ENCODE measurements around the gene MCTP2. TPM values are rescaled to one million over a fixed set of nuclear protein-coding genes. Genes with fewer than 3 reads are reported as not detected.

MCTP2 gene
- total RNA-seq, 1 donor from 2014 or later: 54.2 TPM

GRCh38 chr15:94412979-94413746, 181.8 kb downstream of the MCTP2 start:
- ChIA-PET POLR2A (interaction anchor here (0.6 to 1.0 kb wide), 2 partner anchors 15 to 89 kb away, joined by 3 to 5 read pairs; no protein-coding TSS in a partner anchor), CTCF (interaction anchor here (1.0 to 1.5 kb wide), 4 partner anchors 12 to 257 kb away, joined by 3 to 10 read pairs (median 4); no protein-coding TSS in a partner anchor)
- peak; percentile 65 for ATAC-seq (ENCODE audit: low read depth)
- H3K9me3 Mint-ChIP-seq: no peaks in the 10 kb centered on the region
- H3K27me3 Mint-ChIP-seq: no peaks in the 10 kb centered on the region
- no peak for TF ChIP-seq CTCF (IDR thresholded peaks at IDR 0.05)
- H3K36me3 Mint-ChIP-seq (ENCODE audit: low read depth): peaks cover 43% of the 10 kb centered on the region
- no peak overlapping the region for H3K4me3 Mint-ChIP-seq
- intact Hi-C loops (cut with micrococcal nuclease): no loop called here
- peaks cover 9% of the 10 kb centered on the region for H3K4me1 Mint-ChIP-seq
- no peak overlapping the region for H3K27ac Mint-ChIP-seq
- no peak for DNase-seq

- peaks cover 42% of the 10 kb centered on the region for H3K36me3 Mint-ChIP-seq (ENCODE audit: low read depth)
- intact Hi-C loops (cut with micrococcal nuclease): no loop called here
- H3K27ac Mint-ChIP-seq: no peak overlapping the region
- POLR2A ChIA-PET: no interaction called here
- no peaks in the 10 kb centered on the region for H3K9me3 Mint-ChIP-seq
- H3K4me3 Mint-ChIP-seq: no peak overlapping the region
- peaks cover 9% of the 10 kb centered on the region for H3K4me1 Mint-ChIP-seq
- no peak for ATAC-seq (ENCODE audit: low read depth)
- no peak for TF ChIP-seq CTCF (IDR thresholded peaks at IDR 0.05)
- no peak for DNase-seq
- CTCF ChIA-PET: no interaction called here
- H3K27me3 Mint-ChIP-seq: no peaks in the 10 kb centered on the region
Observed at GRCh38 chr15:94414916-94415315, 183.6 kb downstream of the MCTP2 start.

DNA sequence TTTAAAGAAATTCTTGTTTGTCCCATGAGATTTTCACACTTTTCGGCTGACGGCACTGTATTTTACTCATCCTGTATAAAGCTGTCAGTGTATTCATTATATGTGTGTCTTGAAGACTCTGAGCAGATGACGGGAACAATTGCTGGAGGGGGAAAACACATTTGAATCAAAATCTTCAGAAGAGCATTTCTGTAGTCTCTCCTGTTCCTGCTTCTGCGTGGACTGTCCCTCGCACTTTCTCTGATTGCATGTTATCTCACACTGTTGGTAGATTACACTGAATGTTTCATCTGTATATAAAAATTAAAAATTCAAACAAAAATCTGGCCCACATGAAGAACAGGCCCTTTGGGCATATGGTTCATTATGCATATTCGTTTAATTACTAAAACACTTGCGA, 184.9 kb downstream of the MCTP2 start:
- H3K27me3 Mint-ChIP-seq: no peaks in the 10 kb centered on the region
- POLR2A ChIA-PET: interaction anchor here (0.7 kb wide), 1 partner anchor 380 kb away, joined by 3 read pairs; no protein-coding TSS in a partner anchor
- intact Hi-C loops (cut with micrococcal nuclease): no loop called here
- peaks cover 43% of the 10 kb centered on the region for H3K36me3 Mint-ChIP-seq (ENCODE audit: low read depth)
- no peak for ATAC-seq (ENCODE audit: low read depth)
- DNase-seq: no peak
- H3K4me1 Mint-ChIP-seq: peaks cover 9% of the 10 kb centered on the region
- TF ChIP-seq CTCF (IDR thresholded peaks at IDR 0.05): no peak
- H3K4me3 Mint-ChIP-seq: no peak overlapping the region
- H3K9me3 Mint-ChIP-seq: no peaks in the 10 kb centered on the region
- H3K27ac Mint-ChIP-seq: no peak overlapping the region
- CTCF ChIA-PET: interaction anchor here (1.0 kb wide), 1 partner anchor 251 kb away, joined by 4 read pairs; no protein-coding TSS in a partner anchor

- ATAC-seq (ENCODE audit: low read depth) (no peak), DNase-seq (no peak)
- intact Hi-C loops (cut with micrococcal nuclease): no loop called here
- Mint-ChIP-seq H3K4me3 (no peak overlapping the region), H3K27me3 (no peaks in the 10 kb centered on the region), H3K4me1 (peaks cover 9% of the 10 kb centered on the region), H3K36me3 (ENCODE audit: low read depth) (peaks cover 49% of the 10 kb centered on the region), H3K9me3 (no peaks in the 10 kb centered on the region), H3K27ac (no peak overlapping the region)
- ChIA-PET POLR2A (no interaction called here), CTCF (interaction anchor here (1.0 kb wide), 1 partner anchor 252 kb away, joined by 4 read pairs; no protein-coding TSS in a partner anchor)
- TF ChIP-seq CTCF (IDR thresholded peaks at IDR 0.05): no peak
Observed at GRCh38 chr15:94416820-94417219, 185.5 kb downstream of the MCTP2 start.

DNA sequence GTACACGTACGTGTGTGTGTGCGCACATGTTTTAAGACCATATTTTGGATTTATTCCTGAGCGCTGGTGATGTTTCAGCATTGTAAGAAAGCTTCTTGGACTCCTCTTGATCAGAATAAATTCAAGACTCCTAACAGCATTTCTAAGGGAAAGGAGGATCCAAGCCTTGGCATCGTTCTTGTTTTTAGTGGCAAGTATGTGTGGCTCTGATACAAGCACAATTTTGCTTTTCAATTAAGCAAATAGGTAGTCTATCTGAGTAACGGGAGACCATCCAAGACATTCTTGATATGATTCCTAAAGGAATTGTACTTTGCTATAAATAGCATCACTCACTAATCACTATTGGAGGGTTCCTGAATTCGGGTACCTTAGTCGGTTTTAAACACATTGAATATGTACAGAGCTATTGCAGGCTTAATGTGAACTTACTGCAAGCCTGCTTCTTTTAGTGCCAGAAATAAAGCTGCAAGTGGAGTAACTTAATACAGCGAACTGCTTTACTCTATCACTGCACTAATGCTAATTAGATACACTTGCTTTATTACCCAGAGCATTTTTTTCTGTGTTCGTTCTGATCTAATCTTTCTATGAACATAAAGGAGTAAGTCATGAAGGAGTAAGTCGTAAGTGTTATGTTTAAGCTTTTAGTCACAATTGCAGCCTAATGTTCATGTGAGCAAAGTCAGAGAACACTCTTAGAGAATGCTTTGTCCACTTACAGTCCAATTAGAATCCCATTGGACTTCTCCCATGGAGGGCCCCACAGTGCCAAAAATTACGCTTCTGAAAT, 186.3 kb downstream of the MCTP2 start:
- Mint-ChIP-seq H3K9me3 (no peaks in the 10 kb centered on the region), H3K4me3 (no peak overlapping the region), H3K36me3 (ENCODE audit: low read depth) (peaks cover 57% of the 10 kb centered on the region), H3K4me1 (peaks cover 7% of the 10 kb centered on the region), H3K27ac (no peak overlapping the region), H3K27me3 (no peaks in the 10 kb centered on the region)
- DNase-seq (no peak), ATAC-seq (ENCODE audit: low read depth) (no peak)
- ChIA-PET CTCF (no interaction called here), POLR2A (no interaction called here)
- intact Hi-C loops (cut with micrococcal nuclease): no loop called here
- no peak for TF ChIP-seq CTCF (IDR thresholded peaks at IDR 0.05)

All from activated B cell treated with CpG ODN at 0.5 μM for 24 hours (primary cell).